Smooth muscle cell (in vitro differentiated cells): ENCODE data around the gene CORIN. TPM values are rescaled to one million over a fixed set of nuclear protein-coding genes. Genes with fewer than 3 reads are reported as not detected.
"Not testable (repeated sequence)": the region's sequence is repeated elsewhere in the genome, so short reads cannot be mapped to it uniquely, and the experiment has no call there.

ENCODE experiments used
- DNase-seq: peaks from one replicate; lab custom pipeline; 2025; ENCODE audit not compliant: unreplicated experiment; lab: John Stamatoyannopoulos, UW
- H2AFZ ChIP-seq: fragments of 200-600 bp; sonication (generic); 2 replicates; pipeline ENCODE4 v1.6.0; 2016; ENCODE audit warnings: antibody characterized with exemption, low read depth, mild to moderate bottlenecking
- H3F3A ChIP-seq: fragments of 200-600 bp; sonication (generic); 2 replicates; pipeline ENCODE4 v1.6.0; 2017; ENCODE audit warnings: antibody characterized with exemption, low read depth
- H3K27ac ChIP-seq: fragments of 200-600 bp; sonication (generic); 2 replicates; pipeline ENCODE4 v1.5.1; 2016; ENCODE audit warnings: low read depth, mild to moderate bottlenecking
- H3K27me3 ChIP-seq: fragments of 200-600 bp; sonication (generic); 2 replicates; pipeline ENCODE4 v1.6.1; 2016; ENCODE audit warnings: low read depth, mild to moderate bottlenecking
- H3K36me3 ChIP-seq: fragments of 200-600 bp; sonication (generic); 2 replicates; pipeline ENCODE4 v1.5.1; 2016; ENCODE audit warnings: low read depth
- H3K4me1 ChIP-seq: fragments of 200-600 bp; sonication (generic); 2 replicates; pipeline ENCODE4 v1.5.1; 2016; ENCODE audit warnings: low read depth
- H3K4me2 ChIP-seq: fragments of 200-600 bp; sonication (generic); 2 replicates; pipeline ENCODE4 v1.6.0; 2016; ENCODE audit warnings: mild to moderate bottlenecking
- H3K4me3 ChIP-seq: fragments of 200-600 bp; sonication (generic); 2 replicates; pipeline ENCODE4 v1.5.1; 2016; ENCODE audit warnings: mild to moderate bottlenecking
- H3K79me2 ChIP-seq: fragments of 200-600 bp; sonication (generic); 2 replicates; pipeline ENCODE4 v1.6.0; 2016; ENCODE audit warnings: low read depth, mild to moderate bottlenecking
- H3K9ac ChIP-seq: fragments of 200-600 bp; sonication (generic); 2 replicates; pipeline ENCODE4 v1.6.0; 2016; ENCODE audit warnings: low read depth
- H3K9me3 ChIP-seq: fragments of 200-600 bp; sonication (generic); replicated peaks from 2 replicates; pipeline ENCODE4 v1.5.1; 2016; ENCODE audit warnings: low read depth
- H4K20me1 ChIP-seq: fragments of 200-600 bp; sonication (generic); 2 replicates; pipeline ENCODE4 v1.6.0; 2016; ENCODE audit warnings: low read depth
- CTCF ChIP-seq: fragments of 200-600 bp; sonication (generic); IDR thresholded peaks from 2 replicates; pipeline ENCODE4 v1.5.1; 2017; ENCODE audit warnings: borderline replicate concordance, mild to moderate bottlenecking, antibody characterized with exemption; ENCODE audit not compliant: insufficient read depth, poor library complexity, severe bottlenecking
- WGBS: methylation state at CpG from one replicate; pipeline ENCODE4 v1.1.7; 2016; ENCODE audit warnings: low lambda C conversion rate; 5-methylcytosine and 5-hydroxymethylcytosine counted together
- polyA plus RNA-seq: library from polyadenylated mRNA; unstranded; fragments of >200 nt; fragmentation: Nextera tagmentation; extraction: Ambion mirVana; gene quantifications from 2 replicates; pipeline ENCODE4 v1.2.1, GENCODE V29; 2016
- total RNA-seq: library from RNA; depleted of rRNA; stranded (reverse); fragments of >200 nt; gene quantifications from 2 replicates; pipeline ENCODE4 v1.2.3, GENCODE V29; 2014

The CORIN gene
- total and polyA plus RNA-seq, 2 experiments from 2014 or later = 0.27 to 1.8 TPM

- no peaks in the 10 kb centered on the region for H3K79me2 ChIP-seq
- 90% methylated on average over 6 of the region's 6 CpGs for WGBS
- TF ChIP-seq CTCF = no peak
Observed at GRCh38 chr4:47763279-47763678, 74.6 kb downstream of the CORIN start.

GRCh38 chr4:47762376-47763266, 75.2 kb downstream of the CORIN start:
- Histone ChIP-seq H3K9me3 (no peaks in the 10 kb centered on the region), H3K4me3 (no peak overlapping the region), H4K20me1 (no peaks in the 10 kb centered on the region), H3K4me1 (no peaks in the 10 kb centered on the region), H3F3A (no peaks in the 10 kb centered on the region), H2AFZ (no peak overlapping the region), H3K27ac (no peak overlapping the region), H3K79me2 (no peaks in the 10 kb centered on the region), H3K27me3 (no peaks in the 10 kb centered on the region), H3K9ac (no peak overlapping the region), H3K4me2 (no peak overlapping the region), H3K36me3 (no peaks in the 10 kb centered on the region)
- 93% methylated on average over 2 of the region's 2 CpGs for WGBS
- DNase-seq = no peak
- no peak for TF ChIP-seq CTCF

More at GRCh38 chr4:47763279-47763678, 74.6 kb downstream of the CORIN start:
- Histone ChIP-seq H3K36me3 (no peaks in the 10 kb centered on the region), H3K27me3 (no peaks in the 10 kb centered on the region), H4K20me1 (no peaks in the 10 kb centered on the region), H2AFZ (no peak overlapping the region), H3F3A (no peaks in the 10 kb centered on the region), H3K9ac (no peak overlapping the region), H3K27ac (no peak overlapping the region), H3K4me2 (no peak overlapping the region), H3K4me1 (no peaks in the 10 kb centered on the region), H3K4me3 (no peak overlapping the region), H3K9me3 (no peaks in the 10 kb centered on the region)
- no peak for DNase-seq

GRCh38 chr4:47753316-47753715, 84.6 kb downstream of the CORIN start:
- H2AFZ ChIP-seq, H3K4me3 ChIP-seq, H3K4me2 ChIP-seq, H3F3A ChIP-seq, H3K79me2 ChIP-seq, H3K9ac ChIP-seq, H3K27ac ChIP-seq, H3K36me3 ChIP-seq, H4K20me1 ChIP-seq, H3K9me3 ChIP-seq, H3K4me1 ChIP-seq, DNase-seq, H3K27me3 ChIP-seq: not testable (repeated sequence)
- 93% methylated on average over 9 of the region's 9 CpGs for WGBS

GRCh38 chr4:47752214-47752613, 85.7 kb downstream of the CORIN start:
- Histone ChIP-seq H3K4me2 (no peak overlapping the region), H3K4me3 (no peak overlapping the region), H3K9me3 (no peaks in the 10 kb centered on the region), H4K20me1 (no peaks in the 10 kb centered on the region), H3K9ac (no peak overlapping the region), H2AFZ (no peak overlapping the region), H3K27ac (no peak overlapping the region), H3K36me3 (no peaks in the 10 kb centered on the region), H3F3A (no peaks in the 10 kb centered on the region), H3K4me1 (no peaks in the 10 kb centered on the region), H3K27me3 (no peaks in the 10 kb centered on the region), H3K79me2 (no peaks in the 10 kb centered on the region)
- WGBS = 82% methylated on average over 5 of the region's 5 CpGs
- no peak for TF ChIP-seq CTCF
- DNase-seq = no peak
